ENCODE results near the gene LRP1B.

Gene LRP1B

DNA sequence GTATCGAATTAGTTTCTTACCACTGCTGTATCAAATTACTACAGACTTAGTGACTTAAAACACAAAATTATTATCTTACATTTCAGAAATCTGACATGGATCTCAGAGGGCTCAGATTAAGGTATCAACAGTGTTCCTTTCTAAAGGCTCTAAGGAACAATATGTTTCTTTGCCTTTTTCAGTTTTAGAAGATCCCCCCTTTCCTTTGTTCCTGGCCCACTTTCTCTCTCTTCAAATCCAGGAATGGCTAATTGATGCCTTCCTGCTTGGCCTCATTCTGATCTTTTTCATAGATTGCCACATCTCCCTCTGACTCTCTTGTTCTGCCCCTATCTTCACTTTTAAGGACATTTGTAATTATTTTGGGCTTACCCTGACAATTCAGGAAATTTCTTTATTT lies 65.7 kb downstream of the LRP1B start:
- H2AFZ ChIP-seq (ENCODE audit: low read length) = no peak overlapping the region
- no peaks in the 10 kb centered on the region for H3K9me2 ChIP-seq (ENCODE audit: low read depth, low read length)
- no peaks in the 10 kb centered on the region for H3K27me3 ChIP-seq (ENCODE audit: insufficient read depth, low read length)
- H4K20me1 ChIP-seq (ENCODE audit: insufficient read depth, low read length) = no peaks in the 10 kb centered on the region
- no peak overlapping the region for H3K4me2 ChIP-seq (ENCODE audit: low read length)
- no peaks in the 10 kb centered on the region for H3F3A ChIP-seq (ENCODE audit: insufficient read depth, low read length)
- H3K4me3 ChIP-seq (ENCODE audit: low read depth, low read length, poor library complexity, severe bottlenecking) = no peak overlapping the region
- no peaks in the 10 kb centered on the region for H3K36me3 ChIP-seq (ENCODE audit: insufficient read depth, low read length)
- TF ChIP-seq EZH2 (IDR thresholded peaks at IDR 0.05; ENCODE audit: borderline replicate concordance, low read length) = no peak
- TF ChIP-seq, protein P1, sequence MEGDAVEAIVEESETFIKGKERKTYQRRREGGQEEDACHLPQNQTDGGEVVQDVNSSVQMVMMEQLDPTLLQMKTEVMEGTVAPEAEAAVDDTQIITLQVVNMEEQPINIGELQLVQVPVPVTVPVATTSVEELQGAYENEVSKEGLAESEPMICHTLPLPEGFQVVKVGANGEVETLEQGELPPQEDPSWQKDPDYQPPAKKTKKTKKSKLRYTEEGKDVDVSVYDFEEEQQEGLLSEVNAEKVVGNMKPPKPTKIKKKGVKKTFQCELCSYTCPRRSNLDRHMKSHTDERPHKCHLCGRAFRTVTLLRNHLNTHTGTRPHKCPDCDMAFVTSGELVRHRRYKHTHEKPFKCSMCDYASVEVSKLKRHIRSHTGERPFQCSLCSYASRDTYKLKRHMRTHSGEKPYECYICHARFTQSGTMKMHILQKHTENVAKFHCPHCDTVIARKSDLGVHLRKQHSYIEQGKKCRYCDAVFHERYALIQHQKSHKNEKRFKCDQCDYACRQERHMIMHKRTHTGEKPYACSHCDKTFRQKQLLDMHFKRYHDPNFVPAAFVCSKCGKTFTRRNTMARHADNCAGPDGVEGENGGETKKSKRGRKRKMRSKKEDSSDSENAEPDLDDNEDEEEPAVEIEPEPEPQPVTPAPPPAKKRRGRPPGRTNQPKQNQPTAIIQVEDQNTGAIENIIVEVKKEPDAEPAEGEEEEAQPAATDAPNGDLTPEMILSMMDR (IDR thresholded peaks at IDR 0.05; ENCODE audit: low read length) = no peak
- no peaks in the 10 kb centered on the region for H3K9me3 ChIP-seq (ENCODE audit: low read length)
- H3K27ac ChIP-seq (ENCODE audit: low read depth, low read length, poor library complexity, severe bottlenecking) = no peak overlapping the region
- H3K9ac ChIP-seq (ENCODE audit: low read length) = no peak overlapping the region
- no peaks in the 10 kb centered on the region for H3K79me2 ChIP-seq (ENCODE audit: insufficient read depth, low read length)
- H3K4me1 ChIP-seq (ENCODE audit: insufficient read depth, low read length, severe bottlenecking) = no peaks in the 10 kb centered on the region

DNA sequence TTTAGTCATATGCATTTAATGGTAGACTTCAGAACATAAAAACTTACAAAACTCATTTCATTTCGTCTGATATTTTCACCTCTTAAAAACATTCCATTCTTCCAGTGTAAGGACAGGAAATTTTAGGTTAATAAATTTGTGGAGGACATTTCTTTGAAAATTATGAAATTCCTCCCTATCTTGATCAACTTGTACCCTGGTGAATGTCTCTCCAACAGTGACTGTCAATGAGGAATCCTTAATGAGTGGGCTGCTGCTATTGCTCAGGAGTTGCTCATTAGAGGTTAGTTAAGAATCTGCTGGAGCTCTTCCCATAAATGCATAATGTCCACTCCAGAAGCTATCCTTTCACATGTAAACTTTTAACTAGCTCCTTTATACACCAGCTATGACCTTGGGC lies 69.1 kb downstream of the LRP1B start:
- TF ChIP-seq EZH2 (IDR thresholded peaks at IDR 0.05; ENCODE audit: borderline replicate concordance, low read length) = no peak
- TF ChIP-seq, protein P1 (IDR thresholded peaks at IDR 0.05; ENCODE audit: low read length) = no peak
- Histone ChIP-seq H3F3A (ENCODE audit: insufficient read depth, low read length) (no peaks in the 10 kb centered on the region), H3K9ac (ENCODE audit: low read length) (no peak overlapping the region), H3K27me3 (ENCODE audit: insufficient read depth, low read length) (no peaks in the 10 kb centered on the region), H4K20me1 (ENCODE audit: insufficient read depth, low read length) (no peaks in the 10 kb centered on the region), H2AFZ (ENCODE audit: low read length) (no peak overlapping the region), H3K4me1 (ENCODE audit: insufficient read depth, low read length, severe bottlenecking) (no peaks in the 10 kb centered on the region), H3K79me2 (ENCODE audit: insufficient read depth, low read length) (no peaks in the 10 kb centered on the region), H3K9me3 (ENCODE audit: low read length) (no peaks in the 10 kb centered on the region), H3K9me2 (ENCODE audit: low read depth, low read length) (no peaks in the 10 kb centered on the region), H3K27ac (ENCODE audit: low read depth, low read length, poor library complexity, severe bottlenecking) (no peak overlapping the region), H3K4me2 (ENCODE audit: low read length) (no peak overlapping the region), H3K4me3 (ENCODE audit: low read depth, low read length, poor library complexity, severe bottlenecking) (no peak overlapping the region), H3K36me3 (ENCODE audit: insufficient read depth, low read length) (no peaks in the 10 kb centered on the region)

GRCh38 chr2:142058149-142058548 lies 72.7 kb downstream of the LRP1B start:
- no peaks in the 10 kb centered on the region for H3K36me3 ChIP-seq (ENCODE audit: insufficient read depth, low read length)
- no peaks in the 10 kb centered on the region for H3F3A ChIP-seq (ENCODE audit: insufficient read depth, low read length)
- no peak overlapping the region for H3K27ac ChIP-seq (ENCODE audit: low read depth, low read length, poor library complexity, severe bottlenecking)
- no peaks in the 10 kb centered on the region for H3K9me3 ChIP-seq (ENCODE audit: low read length)
- H3K79me2 ChIP-seq (ENCODE audit: insufficient read depth, low read length) = no peaks in the 10 kb centered on the region
- TF ChIP-seq EZH2 (IDR thresholded peaks at IDR 0.05; ENCODE audit: borderline replicate concordance, low read length) = no peak
- TF ChIP-seq, protein P1 (IDR thresholded peaks at IDR 0.05; ENCODE audit: low read length) = no peak
- H2AFZ ChIP-seq (ENCODE audit: low read length) = no peak overlapping the region
- no peaks in the 10 kb centered on the region for H3K4me1 ChIP-seq (ENCODE audit: insufficient read depth, low read length, severe bottlenecking)
- no peaks in the 10 kb centered on the region for H4K20me1 ChIP-seq (ENCODE audit: insufficient read depth, low read length)
- no peak overlapping the region for H3K4me3 ChIP-seq (ENCODE audit: low read depth, low read length, poor library complexity, severe bottlenecking)
- no peak overlapping the region for H3K4me2 ChIP-seq (ENCODE audit: low read length)
- no peak overlapping the region for H3K9ac ChIP-seq (ENCODE audit: low read length)
- H3K9me2 ChIP-seq (ENCODE audit: low read depth, low read length) = no peaks in the 10 kb centered on the region
- no peaks in the 10 kb centered on the region for H3K27me3 ChIP-seq (ENCODE audit: insufficient read depth, low read length)
